Hepatocyte (in vitro differentiated cells): Measurements from ENCODE around the gene CALML3.

ENCODE experiments used
- CTCF ChIP-seq: fragments of 200-600 bp; sonication (generic); IDR thresholded peaks from 2 replicates; pipeline ENCODE4 v1.5.1; 2016; ENCODE audit warnings: antibody characterized with exemption, mild to moderate bottlenecking; ENCODE audit not compliant: poor library complexity
- EZH2 ChIP-seq: fragments of 200-600 bp; sonication (generic); IDR thresholded peaks from 2 replicates; pipeline ENCODE4 v1.6.1; 2016; ENCODE audit warnings: antibody characterized with exemption, mild to moderate bottlenecking, borderline replicate concordance
- EZH2phosphoT487 ChIP-seq: fragments of 200-600 bp; sonication (generic); IDR thresholded peaks from one replicate; pipeline ENCODE4 v1.6.1; 2018; ENCODE audit warnings: antibody characterized with exemption, mild to moderate bottlenecking, low read depth, moderate library complexity; ENCODE audit not compliant: unreplicated experiment, severe bottlenecking

- TF ChIP-seq CTCF (no peak), EZH2phosphoT487 (no peak), EZH2 (no peak)
Observed at GRCh38 chr10:5478694-5479305, 46.0 kb upstream of the CALML3 start.
